ENCODE measurements around the gene RBM23. TPM values are rescaled to one million over a fixed set of nuclear protein-coding genes. Genes with fewer than 3 reads are reported as not detected.
"Not testable (repeated sequence)": the region's sequence is repeated elsewhere in the genome, so short reads cannot be mapped to it uniquely, and the experiment has no call there.

Gene RBM23
- total RNA-seq: 100 to 1,000 TPM in 2 of 4 donors, 10 to 100 TPM in 2; 71.2 to 202 (median 105) TPM

DNA sequence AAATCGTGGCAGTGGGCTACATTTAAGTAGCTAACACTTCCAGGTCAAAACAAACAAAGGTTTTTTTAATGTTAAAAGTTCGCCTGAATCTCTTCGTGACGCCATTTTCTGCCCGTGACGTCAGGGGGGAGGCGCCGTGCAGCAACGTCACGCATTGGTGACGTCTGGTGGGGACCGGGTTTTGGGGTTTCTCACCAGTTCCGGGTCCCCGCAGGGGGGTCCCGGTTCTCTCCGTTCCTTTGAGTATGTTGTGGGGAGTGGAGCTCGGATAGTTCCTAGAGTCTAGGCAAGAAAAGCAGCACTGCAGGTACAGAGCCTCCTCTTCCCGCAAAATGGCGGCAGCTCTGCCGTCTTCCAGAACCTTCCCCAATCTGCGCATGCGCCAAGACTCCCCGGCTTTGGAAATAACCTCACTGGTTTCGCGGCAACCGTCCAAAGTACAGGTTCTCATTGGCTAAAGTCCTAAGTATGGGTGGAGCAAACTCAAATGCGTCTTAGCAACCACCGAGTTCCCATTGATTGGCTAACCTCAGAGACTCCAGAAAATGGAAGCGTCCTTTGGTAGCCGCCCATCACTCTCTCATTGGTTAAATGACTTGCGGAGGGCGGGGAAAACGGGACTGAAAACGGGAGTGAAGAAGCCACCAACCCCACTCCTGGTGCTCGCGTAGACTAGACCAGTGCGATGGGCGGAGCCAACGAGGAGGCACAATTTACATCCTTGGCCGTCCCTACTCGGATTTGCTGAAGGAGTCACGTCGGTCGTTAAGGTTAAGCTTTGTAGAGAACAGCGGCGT is at the start of gene RBM23:
Gene RBM23 (minus strand): TSS at position 346 of the 797 bp plus-strand sequence.
- TF ChIP-seq, protein P1, sequence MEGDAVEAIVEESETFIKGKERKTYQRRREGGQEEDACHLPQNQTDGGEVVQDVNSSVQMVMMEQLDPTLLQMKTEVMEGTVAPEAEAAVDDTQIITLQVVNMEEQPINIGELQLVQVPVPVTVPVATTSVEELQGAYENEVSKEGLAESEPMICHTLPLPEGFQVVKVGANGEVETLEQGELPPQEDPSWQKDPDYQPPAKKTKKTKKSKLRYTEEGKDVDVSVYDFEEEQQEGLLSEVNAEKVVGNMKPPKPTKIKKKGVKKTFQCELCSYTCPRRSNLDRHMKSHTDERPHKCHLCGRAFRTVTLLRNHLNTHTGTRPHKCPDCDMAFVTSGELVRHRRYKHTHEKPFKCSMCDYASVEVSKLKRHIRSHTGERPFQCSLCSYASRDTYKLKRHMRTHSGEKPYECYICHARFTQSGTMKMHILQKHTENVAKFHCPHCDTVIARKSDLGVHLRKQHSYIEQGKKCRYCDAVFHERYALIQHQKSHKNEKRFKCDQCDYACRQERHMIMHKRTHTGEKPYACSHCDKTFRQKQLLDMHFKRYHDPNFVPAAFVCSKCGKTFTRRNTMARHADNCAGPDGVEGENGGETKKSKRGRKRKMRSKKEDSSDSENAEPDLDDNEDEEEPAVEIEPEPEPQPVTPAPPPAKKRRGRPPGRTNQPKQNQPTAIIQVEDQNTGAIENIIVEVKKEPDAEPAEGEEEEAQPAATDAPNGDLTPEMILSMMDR (IDR thresholded peaks at IDR 0.05): no peak
- TF ChIP-seq POLR2A (IDR thresholded peaks at IDR 0.05): peak in 1 of 2 donors; percentile 60
- peak within 1 kb of the TSS; percentile 89 for H3K4me3 ChIP-seq (ENCODE audit: low read depth, poor library complexity, severe bottlenecking)
- intact Hi-C loops (cut with DNase I; ENCODE audit: low total_unique reads): no loop called here
- peak; percentile 100 for DNase-seq (ENCODE audit: low spot score in 2 of 2)
- WGBS, 2 donors: 0% methylated on average over 44 to 46 of the region's 46 CpGs

DNA sequence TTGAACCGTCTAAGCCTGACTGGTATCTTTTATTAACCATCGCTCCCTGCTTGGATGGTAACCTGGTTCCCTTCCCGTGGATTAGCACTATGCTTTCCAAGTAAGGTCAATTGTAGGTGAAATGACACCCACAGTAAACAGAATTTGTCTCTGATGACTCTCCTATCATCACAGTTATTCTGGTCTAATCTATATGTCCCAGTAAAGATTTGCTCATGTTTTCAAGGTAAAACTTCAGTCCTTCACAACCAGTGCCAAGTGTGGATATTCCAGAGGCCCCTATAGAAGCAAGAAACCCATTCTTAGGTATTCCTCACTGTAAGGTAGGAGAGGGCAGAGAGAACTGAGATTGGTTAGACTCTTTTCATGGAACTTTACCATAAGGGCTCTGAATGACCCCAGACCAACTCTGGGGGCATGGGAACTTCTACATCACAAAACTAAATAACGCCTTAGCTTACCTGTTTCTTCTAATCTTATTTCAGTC is 47.9 kb upstream of the RBM23 start:
- no peak overlapping the region for H3K4me3 ChIP-seq (ENCODE audit: low read depth, poor library complexity, severe bottlenecking)
- TF ChIP-seq, protein P1 (IDR thresholded peaks at IDR 0.05): no peak
- TF ChIP-seq POLR2A (IDR thresholded peaks at IDR 0.05): no peak
- no peak for DNase-seq (ENCODE audit: low spot score in 2 of 2)
- WGBS, 2 donors: 56 to 63% methylated on average over 4 of the region's 4 CpGs
- intact Hi-C loops (cut with DNase I; ENCODE audit: low total_unique reads): no loop called here

DNA sequence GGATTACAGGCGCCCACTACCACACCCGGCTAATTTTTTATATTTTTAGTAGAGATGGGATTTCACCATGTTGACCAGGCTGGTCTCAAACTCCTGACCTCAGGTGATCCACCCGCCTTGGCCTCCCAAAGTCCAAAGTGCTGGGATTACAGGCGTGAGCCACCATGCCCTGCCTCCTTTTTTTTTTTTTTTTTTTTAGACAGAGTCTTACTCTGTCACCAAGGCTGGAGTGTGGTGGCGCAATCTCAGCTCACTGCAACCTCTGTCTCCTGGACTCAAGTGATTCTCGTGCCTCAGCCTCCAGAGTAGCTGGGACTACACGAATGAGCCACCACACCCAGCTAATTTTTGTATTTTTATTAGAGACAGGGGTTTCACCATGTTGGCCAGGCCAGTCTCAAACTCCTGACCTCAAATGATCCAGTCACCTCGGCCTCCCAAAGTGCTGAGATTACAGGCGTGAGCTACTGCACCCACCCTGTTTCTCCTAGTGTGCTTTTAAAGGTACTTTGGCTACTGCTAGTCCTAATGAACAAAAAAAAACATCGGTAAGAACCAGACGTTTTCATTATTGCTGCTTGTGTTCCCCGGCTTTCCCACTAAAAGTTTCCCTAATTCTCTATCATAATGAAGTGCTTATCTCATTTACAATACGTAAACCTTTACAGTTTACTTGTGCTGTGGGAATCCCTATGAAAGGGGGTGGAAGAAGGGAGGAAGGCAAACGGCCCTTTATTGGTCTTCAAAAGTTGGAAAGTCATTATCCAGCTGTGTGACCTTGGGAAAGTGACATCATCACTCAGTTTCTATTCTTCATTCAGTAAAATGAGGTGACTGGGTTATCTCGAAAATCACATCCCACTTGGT is 47.2 kb upstream of the RBM23 start:
- DNase-seq (ENCODE audit: low spot score in 2 of 2); intact Hi-C loops (cut with DNase I; ENCODE audit: low total_unique reads); H3K4me3 ChIP-seq (ENCODE audit: low read depth, poor library complexity, severe bottlenecking): not testable (repeated sequence)
- WGBS, 2 donors: 68 to 74% methylated on average over 15 of the region's 15 CpGs

DNA sequence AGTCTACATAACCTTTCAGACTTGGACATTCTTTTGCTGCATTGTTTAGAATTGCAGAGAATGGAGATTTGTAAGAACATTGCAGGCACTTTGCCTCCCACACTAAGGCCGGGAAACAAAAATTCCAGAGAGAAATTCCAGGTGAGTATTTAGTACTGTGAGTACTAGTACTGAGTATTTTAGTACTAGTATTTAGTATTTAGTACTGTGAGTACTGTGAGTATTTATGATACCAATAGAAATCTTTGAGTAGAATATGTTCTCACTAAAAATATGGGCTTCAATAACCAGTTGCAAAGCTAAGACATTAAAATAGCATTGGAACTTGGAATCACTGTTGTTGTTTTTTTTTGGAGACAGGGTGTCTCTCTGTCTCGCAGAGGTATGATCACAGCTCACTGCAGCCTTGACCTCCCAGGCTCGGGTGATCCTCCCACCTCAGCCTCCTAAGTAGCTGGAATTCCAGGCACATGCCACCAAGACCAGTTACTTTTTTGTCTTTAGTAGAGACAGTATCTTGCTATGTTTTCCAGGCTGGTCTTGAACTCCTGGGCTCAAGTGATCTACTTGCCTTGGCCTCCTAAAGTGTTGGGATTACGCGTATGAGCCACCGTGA is 43.2 kb upstream of the RBM23 start:
- WGBS, 2 donors: 92 to 96% methylated on average over 6 of the region's 6 CpGs
- TF ChIP-seq, protein P1 (IDR thresholded peaks at IDR 0.05): no peak
- no peak for TF ChIP-seq POLR2A (IDR thresholded peaks at IDR 0.05)
- intact Hi-C loops (cut with DNase I; ENCODE audit: low total_unique reads): no loop called here
- no peak overlapping the region for H3K4me3 ChIP-seq (ENCODE audit: low read depth, poor library complexity, severe bottlenecking)
- DNase-seq (ENCODE audit: low spot score in 2 of 2): no peak

DNA sequence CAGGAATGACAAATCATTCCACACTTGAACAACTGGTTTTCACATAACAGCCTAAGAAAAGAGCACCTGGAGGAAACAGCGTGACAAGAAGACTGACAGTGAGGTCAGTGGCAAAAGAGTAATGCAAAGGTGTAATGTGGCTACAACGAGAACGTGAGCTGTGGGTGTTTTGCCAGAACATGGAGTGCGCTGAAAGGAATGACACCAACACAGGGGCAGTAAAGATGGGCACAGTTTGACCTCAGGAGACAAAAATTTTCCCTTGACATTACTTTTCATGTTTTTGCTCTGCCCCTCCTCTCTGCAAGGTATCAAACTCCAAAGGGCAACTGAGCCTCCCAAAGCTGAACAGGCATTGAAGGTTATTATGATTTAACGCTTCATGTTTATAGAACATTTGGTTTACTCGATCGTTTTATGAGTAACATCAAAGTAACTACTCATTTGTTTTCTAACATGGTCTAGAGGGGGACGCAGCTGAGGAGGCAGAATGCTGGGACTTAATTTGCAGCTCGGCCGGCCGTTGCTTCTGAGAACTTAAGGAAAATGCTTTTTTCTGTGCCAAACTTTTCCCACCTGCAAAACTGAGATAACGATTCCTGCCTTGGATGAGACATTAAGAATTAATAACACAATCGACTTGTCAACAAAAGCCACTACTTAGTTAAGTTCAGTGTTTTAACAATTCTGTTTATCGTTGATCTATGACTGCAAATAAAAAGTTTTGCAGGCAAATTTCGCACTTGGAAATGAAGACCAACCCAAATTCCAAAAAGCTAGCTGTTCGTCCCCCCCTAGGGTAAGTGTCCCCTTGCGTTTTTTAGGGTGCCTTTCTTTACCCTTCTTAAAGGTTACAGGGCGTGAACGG is 37.0 kb upstream of the RBM23 start:
- peak in 1 of 2 donors; percentile 80 for DNase-seq (ENCODE audit: low spot score in 2 of 2)
- H3K4me3 ChIP-seq (ENCODE audit: low read depth, poor library complexity, severe bottlenecking): peak overlapping the region; percentile 74
- TF ChIP-seq, protein P1 (IDR thresholded peaks at IDR 0.05): no peak
- TF ChIP-seq POLR2A (IDR thresholded peaks at IDR 0.05): no peak
- 13 to 17% methylated on average over 19 of the region's 19 CpGs for WGBS, 2 donors
- intact Hi-C loops (cut with DNase I; ENCODE audit: low total_unique reads): no loop called here
